Iris pigment epithelial cell (primary cell): ENCODE results near the gene RFWD3.

ENCODE experiments used
- DNase-seq: peaks from one replicate; pipeline ENCODE4 v3.0.0-alpha.2; 2011; ENCODE audit warnings: low read depth

RFWD3 gene

GRCh38 chr16:74578838-74579237, 87.8 kb downstream of the RFWD3 start:
- no peak for DNase-seq

- DNase-seq = no peak
These were observed 88.2 kb downstream of the RFWD3 start for GRCh38 chr16:74578433-74578832.

- DNase-seq = peak; percentile 64
These were observed 88.8 kb downstream of the RFWD3 start for GRCh38 chr16:74577882-74578366.

- DNase-seq = no peak
These were observed 90.7 kb downstream of the RFWD3 start for GRCh38 chr16:74575807-74576643.

GRCh38 chr16:74575175-74575806, 91.4 kb downstream of the RFWD3 start:
- no peak for DNase-seq

GRCh38 chr16:74574146-74574545, 92.5 kb downstream of the RFWD3 start:
- DNase-seq = no peak

GRCh38 chr16:74573622-74574021, 93.1 kb downstream of the RFWD3 start:
- no peak for DNase-seq
